PC-3 (cell line): Measurements from ENCODE around the gene PACRG. TPM values are rescaled to one million over a fixed set of nuclear protein-coding genes. Genes with fewer than 3 reads are reported as not detected.

Source experiments
- ATAC-seq: fragments of 200-7000 bp; cut with Tn5 transposase; 2 replicates; pipeline ENCODE4 v1.9.1; 2020; ENCODE audit warnings: mild to moderate bottlenecking, moderate library complexity
- BruUV-seq: library from RNA; stranded (reverse); fragments of 400-500 nt; replicated peaks from 2 replicates; lab custom pipeline; 2021; lab: Mats Ljungman, UMichigan
- CTCF ChIA-PET: fragments of 300-600 bp; sonication (Branson Sonifier 250); formaldehyde crosslinking; loops from one replicate; lab custom pipeline; 2022; ENCODE audit warnings: antibody characterized with exemption; lab: Charles Lee
- POLR2A ChIA-PET: fragments of 300-600 bp; sonication (Branson Sonifier 250); formaldehyde crosslinking; loops from one replicate; lab custom pipeline; 2022; ENCODE audit warnings: antibody characterized with exemption; ENCODE audit not compliant: unreplicated experiment; lab: Charles Lee
- DNase-seq: peaks from one replicate; pipeline ENCODE4 v3.0.0-alpha.2; 2015
- H2AFZ ChIP-seq: fragments of 300-600 bp; sonication (generic); 2 replicates; pipeline ENCODE4 v1.6.0; 2016; ENCODE audit warnings: antibody characterized with exemption, low read length
- H3F3A ChIP-seq: fragments of 300-600 bp; sonication (generic); one replicate; pipeline ENCODE4 v1.6.0; 2017; ENCODE audit warnings: antibody characterized with exemption, low read length, control low read depth, mild to moderate bottlenecking; ENCODE audit not compliant: unreplicated experiment
- H3K27ac ChIP-seq: fragments of 300-600 bp; sonication (generic); 2 replicates; pipeline ENCODE4 v1.5.1; 2016; ENCODE audit warnings: mild to moderate bottlenecking, low read length
- H3K27me3 ChIP-seq: fragments of 300-600 bp; sonication (generic); 2 replicates; pipeline ENCODE4 v1.6.1; 2016; ENCODE audit warnings: low read length, mixed read lengths
- H3K36me3 ChIP-seq: fragments of 300-600 bp; sonication (generic); 2 replicates; pipeline ENCODE4 v1.6.1; 2016; ENCODE audit warnings: low read depth, mixed run types, low read length, mixed read lengths
- H3K4me1 ChIP-seq: fragments of 300-600 bp; sonication (generic); 2 replicates; pipeline ENCODE4 v1.5.1; 2016; ENCODE audit warnings: low read length; ENCODE audit not compliant: insufficient read depth
- H3K4me2 ChIP-seq: fragments of 300-600 bp; sonication (generic); 2 replicates; pipeline ENCODE4 v1.6.0; 2016; ENCODE audit warnings: low read length
- H3K4me3 ChIP-seq: fragments of 300-600 bp; sonication (generic); 2 replicates; pipeline ENCODE4 v1.5.1; 2016; ENCODE audit warnings: mild to moderate bottlenecking, low read length, mixed read lengths
- H3K79me2 ChIP-seq: fragments of 300-600 bp; sonication (generic); 2 replicates; pipeline ENCODE4 v1.6.1; 2017; ENCODE audit warnings: low read length, mixed read lengths
- H3K9ac ChIP-seq: fragments of 300-600 bp; sonication (generic); 2 replicates; pipeline ENCODE4 v1.6.0; 2016; ENCODE audit warnings: mild to moderate bottlenecking, low read length
- H3K9me2 ChIP-seq: fragments of 300-600 bp; sonication (generic); replicated peaks from 2 replicates; pipeline ENCODE4 v1.6.1; 2016; ENCODE audit warnings: mixed run types, low read length, mixed read lengths
- H3K9me3 ChIP-seq: fragments of 300-600 bp; sonication (generic); 2 replicates; pipeline ENCODE4 v1.6.1; 2016; ENCODE audit warnings: low read length, mixed read lengths
- H4K20me1 ChIP-seq: fragments of 300-600 bp; sonication (generic); 2 replicates; pipeline ENCODE4 v1.6.1; 2016; ENCODE audit warnings: low read length, mixed read lengths
- CTCF ChIP-seq: fragments of 300-600 bp; sonication (generic); conservative IDR thresholded peaks from 2 replicates; pipeline ENCODE4 v1.5.1; 2017; ENCODE audit warnings: antibody characterized with exemption, low read depth, mild to moderate bottlenecking, low read length
- EZH2 ChIP-seq: fragments of 300-600 bp; sonication (generic); IDR thresholded peaks from one replicate; pipeline ENCODE4 v1.6.1; 2017; ENCODE audit warnings: antibody characterized with exemption, mild to moderate bottlenecking, low read length; ENCODE audit not compliant: unreplicated experiment
- EZH2phosphoT487 ChIP-seq: fragments of 300-600 bp; sonication (generic); IDR thresholded peaks from 2 replicates; pipeline ENCODE4 v1.6.1; 2018; ENCODE audit warnings: mild to moderate bottlenecking, antibody characterized with exemption, low read length, borderline replicate concordance
- intact Hi-C: fragments of 100-400 bp; cut with micrococcal nuclease; formaldehyde crosslinking; loops from 2 replicates; pipeline ENCODE4 v1.9.0; 2023
- total RNA-seq: library from RNA; depleted of rRNA; stranded (reverse); fragments of >200 nt; gene quantifications from 2 replicates; pipeline ENCODE4 v1.2.3, GENCODE V29; 2014

PACRG gene
- total RNA-seq, 1 experiment from 2014 or later: not detected

GRCh38 chr6:163308629-163309440 is 581.1 kb downstream of the PACRG start:
- peak overlapping the region; percentile 98 for H3K27ac ChIP-seq
- no peaks in the 10 kb centered on the region for H3K36me3 ChIP-seq
- TF ChIP-seq EZH2 (no peak), EZH2phosphoT487 (no peak), CTCF (no peak)
- POLR2A ChIA-PET: interaction anchor here (0.7 to 0.8 kb wide), 2 partner anchors 16 to 129 kb away, joined by 3 read pairs; no protein-coding TSS in a partner anchor
- H3K79me2 ChIP-seq: peaks cover 6% of the 10 kb centered on the region
- no TSS peak for BruUV-seq
- no peaks in the 10 kb centered on the region for H3K27me3 ChIP-seq
- H2AFZ ChIP-seq: peak overlapping the region; percentile 77
- peak overlapping the region; percentile 82 for H3K4me2 ChIP-seq
- H4K20me1 ChIP-seq: no peaks in the 10 kb centered on the region
- H3K4me1 ChIP-seq: peaks cover 50% of the 10 kb centered on the region
- DNase-seq (no peak), ATAC-seq (no peak)
- H3K9ac ChIP-seq: peak overlapping the region; percentile 69
- peaks cover 7% of the 10 kb centered on the region for H3F3A ChIP-seq
- CTCF ChIA-PET: no interaction called here
- no peaks in the 10 kb centered on the region for H3K9me3 ChIP-seq
- intact Hi-C loops: loop anchor here (1.0 kb wide), 4 partner anchors 15 to 128 kb away; no protein-coding TSS in a partner anchor
- H3K4me3 ChIP-seq: peak overlapping the region; percentile 52
- no peaks in the 10 kb centered on the region for H3K9me2 ChIP-seq

- TF ChIP-seq CTCF (no peak), EZH2 (no peak), EZH2phosphoT487 (no peak)
- H3K9me2 ChIP-seq: no peaks in the 10 kb centered on the region
- H3F3A ChIP-seq: peaks cover 7% of the 10 kb centered on the region
- peaks cover 50% of the 10 kb centered on the region for H3K4me1 ChIP-seq
- peak overlapping the region; percentile 77 for H2AFZ ChIP-seq
- H3K9ac ChIP-seq: peak overlapping the region; percentile 69
- peaks cover 6% of the 10 kb centered on the region for H3K79me2 ChIP-seq
- H3K27me3 ChIP-seq: no peaks in the 10 kb centered on the region
- intact Hi-C loops: loop anchor here (1.0 kb wide), 4 partner anchors 15 to 128 kb away; no protein-coding TSS in a partner anchor
- peak overlapping the region; percentile 98 for H3K27ac ChIP-seq
- ATAC-seq: peak; percentile 65
- no peaks in the 10 kb centered on the region for H3K9me3 ChIP-seq
- POLR2A ChIA-PET: interaction anchor here (0.7 to 0.8 kb wide), 2 partner anchors 15 to 129 kb away, joined by 3 read pairs; no protein-coding TSS in a partner anchor
- BruUV-seq: no TSS peak
- DNase-seq: peak; percentile 82
- CTCF ChIA-PET: no interaction called here
- no peaks in the 10 kb centered on the region for H3K36me3 ChIP-seq
- no peaks in the 10 kb centered on the region for H4K20me1 ChIP-seq
- peak overlapping the region; percentile 82 for H3K4me2 ChIP-seq
- H3K4me3 ChIP-seq: peak overlapping the region; percentile 52
Measured at GRCh38 chr6:163309491-163310026, 581.8 kb downstream of the PACRG start.
